PC-9 (cell line): Measurements from ENCODE around the gene TRIM44. TPM values are rescaled to one million over a fixed set of nuclear protein-coding genes. Genes with fewer than 3 reads are reported as not detected.
A peak's percentile ranks its signal among the peaks of the same experiment; 100 is the strongest.

Source experiments
- BruUV-seq: library from RNA; stranded (reverse); fragments of 400-500 nt; replicated peaks from 2 replicates; lab custom pipeline; 2021; lab: Mats Ljungman, UMichigan
- CTCF ChIA-PET: fragments of 300-600 bp; sonication (Branson Sonifier 250); formaldehyde crosslinking; loops from one replicate; lab custom pipeline; 2022; ENCODE audit warnings: antibody characterized with exemption; lab: Charles Lee
- POLR2A ChIA-PET: fragments of 300-600 bp; sonication (Branson Sonifier 250); formaldehyde crosslinking; loops from one replicate; lab custom pipeline; 2022; ENCODE audit warnings: antibody characterized with exemption; ENCODE audit not compliant: unreplicated experiment; lab: Charles Lee
- DNase-seq, 2 experiments: peaks; one replicate each; pipeline versions ENCODE4 v3.0.0 to v3.0.0-alpha.2; 2015 to 2022; ENCODE audit warnings: mixed read lengths in 1 of 2
- H2AFZ ChIP-seq: fragments of 200-600 bp; sonication (generic); 2 replicates; pipeline ENCODE4 v1.8.1; 2017; ENCODE audit warnings: antibody characterized with exemption
- H3F3A ChIP-seq: fragments of 200-600 bp; sonication (generic); 2 replicates; pipeline ENCODE4 v1.8.1; 2017; ENCODE audit warnings: antibody characterized with exemption, mild to moderate bottlenecking, low read depth; ENCODE audit not compliant: insufficient read depth
- H3K27ac ChIP-seq: fragments of 200-600 bp; sonication (generic); 2 replicates; pipeline ENCODE4 v1.6.1; 2016; ENCODE audit warnings: mixed run types
- H3K27me3 ChIP-seq: fragments of 200-600 bp; sonication (generic); 2 replicates; pipeline ENCODE4 v1.6.1; 2016; ENCODE audit warnings: low read depth, mixed run types; ENCODE audit not compliant: insufficient read depth
- H3K36me3 ChIP-seq: fragments of 200-600 bp; sonication (generic); 2 replicates; pipeline ENCODE4 v1.6.1; 2016; ENCODE audit warnings: low read depth, mixed run types
- H3K4me1 ChIP-seq: fragments of 200-600 bp; sonication (generic); replicated peaks from 2 replicates; pipeline ENCODE4 v1.6.1; 2016; ENCODE audit warnings: mixed run types; ENCODE audit not compliant: insufficient read depth
- H3K4me2 ChIP-seq: fragments of 200-600 bp; sonication (generic); 2 replicates; pipeline ENCODE4 v1.6.1; 2017; ENCODE audit warnings: mixed run types
- H3K4me3 ChIP-seq: fragments of 200-600 bp; sonication (generic); 2 replicates; pipeline ENCODE4 v1.6.1; 2016; ENCODE audit warnings: mixed run types
- H3K79me2 ChIP-seq: fragments of 200-600 bp; sonication (generic); 2 replicates; pipeline ENCODE4 v1.6.1; 2017; ENCODE audit warnings: low read depth, mixed run types
- H3K9me2 ChIP-seq: fragments of 200-600 bp; sonication (generic); 2 replicates; pipeline ENCODE4 v1.8.1; 2017; ENCODE audit warnings: mild to moderate bottlenecking; ENCODE audit not compliant: insufficient read depth
- H3K9me3 ChIP-seq: fragments of 200-600 bp; sonication (generic); 2 replicates; pipeline ENCODE4 v1.8.1; 2016; ENCODE audit warnings: low read depth; ENCODE audit not compliant: insufficient read depth
- H4K20me1 ChIP-seq: fragments of 200-600 bp; sonication (generic); 2 replicates; pipeline ENCODE4 v1.8.1; 2017; ENCODE audit not compliant: insufficient read depth
- EZH2 ChIP-seq: fragments of 200-600 bp; sonication (generic); IDR thresholded peaks from 2 replicates; pipeline ENCODE4 v1.8.0; 2017; ENCODE audit warnings: antibody characterized with exemption, low read depth
- intact Hi-C: fragments of 100-400 bp; cut with micrococcal nuclease; formaldehyde crosslinking; loops from one replicate; pipeline ENCODE4 v1.10.0; 2022; ENCODE audit not compliant: unreplicated experiment
- total RNA-seq: library from RNA; stranded (reverse); gene quantifications from 2 replicates; pipeline ENCODE4 v1.2.3, GENCODE V29; 2021
- TF ChIP-seq, protein P1 (sequence below): fragments of 200-600 bp; sonication (generic); conservative IDR thresholded peaks from 2 replicates; pipeline ENCODE4 v1.6.1; 2017; ENCODE audit warnings: mixed run types, antibody characterized with exemption, mild to moderate bottlenecking, moderate library complexity

TRIM44 gene
- total RNA-seq, 1 experiment from 2014 or later, result 100 TPM

DNA sequence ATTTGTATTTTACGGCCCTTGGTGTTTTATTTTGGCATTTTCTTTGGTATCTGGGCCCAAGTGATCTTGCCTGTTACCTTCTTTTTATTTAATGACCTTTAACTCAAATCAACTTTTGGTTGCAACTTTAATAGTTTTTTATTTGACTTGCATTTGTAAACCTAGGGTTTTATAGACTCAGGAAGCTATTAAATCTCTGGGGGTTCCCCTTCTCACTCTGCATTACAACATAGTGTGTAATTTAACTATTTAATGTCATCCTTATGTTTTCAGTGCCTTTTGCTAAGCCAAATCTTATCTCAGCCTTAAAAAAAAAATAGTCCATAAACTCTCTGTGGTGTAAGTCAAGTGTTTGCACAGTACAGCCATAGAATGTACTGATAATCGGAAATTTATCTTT is 41.0 kb upstream of the TRIM44 start:
- H3K9me3 ChIP-seq, result no peaks in the 10 kb centered on the region
- H3K27ac ChIP-seq, result peak overlapping the region; percentile 15
- H4K20me1 ChIP-seq, result no peaks in the 10 kb centered on the region
- H3K4me1 ChIP-seq, result peaks cover 32% of the 10 kb centered on the region
- intact Hi-C loops, result loop anchor here (1.0 kb wide), 2 partner anchors 9 to 41 kb away; partner anchors contain the start of gene TRIM44
- ChIA-PET CTCF (interaction anchor here (1.2 kb wide), 1 partner anchor 200 kb away, joined by 5 read pairs; no protein-coding TSS in a partner anchor), POLR2A (no interaction called here)
- H3K4me3 ChIP-seq, result peak overlapping the region; percentile 22; the same call in 1 of the 2 replicates
- no peak overlapping the region for H2AFZ ChIP-seq
- no peaks in the 10 kb centered on the region for H3K27me3 ChIP-seq
- TF ChIP-seq, protein P1, sequence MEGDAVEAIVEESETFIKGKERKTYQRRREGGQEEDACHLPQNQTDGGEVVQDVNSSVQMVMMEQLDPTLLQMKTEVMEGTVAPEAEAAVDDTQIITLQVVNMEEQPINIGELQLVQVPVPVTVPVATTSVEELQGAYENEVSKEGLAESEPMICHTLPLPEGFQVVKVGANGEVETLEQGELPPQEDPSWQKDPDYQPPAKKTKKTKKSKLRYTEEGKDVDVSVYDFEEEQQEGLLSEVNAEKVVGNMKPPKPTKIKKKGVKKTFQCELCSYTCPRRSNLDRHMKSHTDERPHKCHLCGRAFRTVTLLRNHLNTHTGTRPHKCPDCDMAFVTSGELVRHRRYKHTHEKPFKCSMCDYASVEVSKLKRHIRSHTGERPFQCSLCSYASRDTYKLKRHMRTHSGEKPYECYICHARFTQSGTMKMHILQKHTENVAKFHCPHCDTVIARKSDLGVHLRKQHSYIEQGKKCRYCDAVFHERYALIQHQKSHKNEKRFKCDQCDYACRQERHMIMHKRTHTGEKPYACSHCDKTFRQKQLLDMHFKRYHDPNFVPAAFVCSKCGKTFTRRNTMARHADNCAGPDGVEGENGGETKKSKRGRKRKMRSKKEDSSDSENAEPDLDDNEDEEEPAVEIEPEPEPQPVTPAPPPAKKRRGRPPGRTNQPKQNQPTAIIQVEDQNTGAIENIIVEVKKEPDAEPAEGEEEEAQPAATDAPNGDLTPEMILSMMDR, result no peak
- TF ChIP-seq EZH2, result no peak
- H3K79me2 ChIP-seq, result peaks cover 28% of the 10 kb centered on the region
- H3K4me2 ChIP-seq, result peak overlapping the region; percentile 99
- peaks cover 7% of the 10 kb centered on the region for H3F3A ChIP-seq
- H3K36me3 ChIP-seq, result no peaks in the 10 kb centered on the region
- H3K9me2 ChIP-seq, result no peaks in the 10 kb centered on the region
- DNase-seq, result no peak
- BruUV-seq, result no TSS peak

- DNase-seq, result peak; percentile 44 to 78
- H3K79me2 ChIP-seq, result peaks cover 28% of the 10 kb centered on the region
- peak overlapping the region; percentile 99 for H3K4me2 ChIP-seq
- no peak overlapping the region for H2AFZ ChIP-seq
- peak overlapping the region; percentile 15 for H3K27ac ChIP-seq
- no peaks in the 10 kb centered on the region for H3K27me3 ChIP-seq
- no peaks in the 10 kb centered on the region for H4K20me1 ChIP-seq
- peaks cover 4% of the 10 kb centered on the region; the same call in 1 of the 2 replicates for H3F3A ChIP-seq
- intact Hi-C loops, result loop anchor here (1.0 kb wide), 2 partner anchors 8 to 40 kb away; partner anchors contain the start of gene TRIM44
- no TSS peak for BruUV-seq
- ChIA-PET CTCF (interaction anchor here (1.2 kb wide), 1 partner anchor 200 kb away, joined by 5 read pairs; no protein-coding TSS in a partner anchor), POLR2A (no interaction called here)
- H3K36me3 ChIP-seq, result no peaks in the 10 kb centered on the region
- peaks cover 32% of the 10 kb centered on the region for H3K4me1 ChIP-seq
- H3K9me2 ChIP-seq, result no peaks in the 10 kb centered on the region
- no peaks in the 10 kb centered on the region for H3K9me3 ChIP-seq
- peak overlapping the region; percentile 22; the same call in 1 of the 2 replicates for H3K4me3 ChIP-seq
- TF ChIP-seq EZH2, result no peak
- TF ChIP-seq, protein P1, result no peak
Measured at GRCh38 chr11:35622070-35622469, 40.5 kb upstream of the TRIM44 start.

DNA sequence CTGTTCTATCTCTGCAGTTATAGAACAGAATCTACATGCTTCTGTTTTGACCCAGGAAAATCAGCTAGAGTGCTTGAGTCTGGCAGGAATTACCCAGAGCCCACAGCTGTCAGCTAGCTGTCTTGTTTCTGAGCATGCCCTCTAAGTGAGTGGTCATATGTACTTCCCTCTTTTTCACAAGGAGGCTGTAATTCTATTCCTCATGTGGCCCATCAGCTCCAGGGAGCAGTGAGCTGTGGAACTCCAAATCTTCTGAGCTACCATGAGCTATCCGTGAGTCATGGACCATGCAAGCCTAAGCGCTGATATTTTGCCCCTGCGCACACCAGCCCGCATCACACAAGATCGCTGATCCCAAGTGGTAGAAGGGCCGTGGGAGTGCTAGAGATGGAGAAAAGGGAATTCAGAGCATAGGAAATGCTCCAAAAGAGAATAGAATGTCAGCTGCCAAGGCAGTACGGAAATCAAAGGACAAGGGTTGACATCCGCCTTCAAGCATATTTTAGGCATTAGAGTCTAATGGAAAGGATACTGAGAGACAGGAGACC is 38.9 kb upstream of the TRIM44 start:
- BruUV-seq, result no TSS peak
- ChIA-PET POLR2A (interaction anchor here (0.6 kb wide), 2 partner anchors 27 to 171 kb away, joined by 3 to 6 read pairs; no protein-coding TSS in a partner anchor), CTCF (no interaction called here)
- Histone ChIP-seq H3K27ac (no peak overlapping the region), H3K36me3 (no peaks in the 10 kb centered on the region), H2AFZ (no peak overlapping the region), H3K27me3 (no peaks in the 10 kb centered on the region), H4K20me1 (no peaks in the 10 kb centered on the region), H3F3A (peaks cover 6% of the 10 kb centered on the region), H3K9me2 (no peaks in the 10 kb centered on the region), H3K9me3 (no peaks in the 10 kb centered on the region), H3K4me2 (no peak overlapping the region), H3K4me3 (no peak overlapping the region), H3K4me1 (peaks cover 27% of the 10 kb centered on the region), H3K79me2 (peaks cover 28% of the 10 kb centered on the region)
- no peak for DNase-seq
- intact Hi-C loops, result no loop called here
- no peak for TF ChIP-seq EZH2
- TF ChIP-seq, protein P1, result no peak
